ENCODE data around the gene SMG9. TPM values are rescaled to one million over a fixed set of nuclear protein-coding genes. Genes with fewer than 3 reads are reported as not detected.

Gene SMG9
- total RNA-seq, 2 donors from 2014 or later: 18.3 to 49.1 TPM

DNA sequence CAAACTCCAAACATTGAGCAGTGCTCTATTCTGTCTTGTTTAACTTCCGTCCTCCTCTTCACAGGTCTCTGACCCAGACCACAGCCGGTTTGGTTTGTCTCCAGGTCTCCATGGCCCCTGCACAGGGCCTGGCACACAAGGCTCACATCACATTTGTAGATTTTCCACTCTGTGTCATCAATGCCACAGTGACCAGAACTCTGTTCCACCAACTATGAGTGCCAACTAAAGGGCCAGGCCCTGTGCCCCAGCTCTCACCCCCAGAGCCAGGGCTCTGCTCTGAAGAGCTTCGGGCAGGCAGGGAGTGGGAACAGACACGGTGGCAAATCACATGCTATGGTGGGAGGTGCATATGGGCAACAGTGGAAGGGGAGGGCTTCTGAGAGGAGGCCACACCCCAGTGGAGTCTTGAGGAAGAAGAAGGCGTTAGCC is 16.0 kb downstream of the SMG9 start:
- ATAC-seq (ENCODE audit: insufficient number of reproducible peaks, low FRiP score, low read depth) (no peak), DNase-seq (ENCODE audit: low spot score) (no peak)
- no peaks in the 10 kb centered on the region for H3K9me3 ChIP-seq
- no peak overlapping the region for H3K27ac ChIP-seq
- peaks cover 63% of the 10 kb centered on the region for H3K36me3 ChIP-seq
- no peak overlapping the region for H3K4me3 ChIP-seq
- no peaks in the 10 kb centered on the region for H3K4me1 ChIP-seq (ENCODE audit: control insufficient read depth in 1 of 2, low read depth in 2 of 2)
- TF ChIP-seq, protein P1, sequence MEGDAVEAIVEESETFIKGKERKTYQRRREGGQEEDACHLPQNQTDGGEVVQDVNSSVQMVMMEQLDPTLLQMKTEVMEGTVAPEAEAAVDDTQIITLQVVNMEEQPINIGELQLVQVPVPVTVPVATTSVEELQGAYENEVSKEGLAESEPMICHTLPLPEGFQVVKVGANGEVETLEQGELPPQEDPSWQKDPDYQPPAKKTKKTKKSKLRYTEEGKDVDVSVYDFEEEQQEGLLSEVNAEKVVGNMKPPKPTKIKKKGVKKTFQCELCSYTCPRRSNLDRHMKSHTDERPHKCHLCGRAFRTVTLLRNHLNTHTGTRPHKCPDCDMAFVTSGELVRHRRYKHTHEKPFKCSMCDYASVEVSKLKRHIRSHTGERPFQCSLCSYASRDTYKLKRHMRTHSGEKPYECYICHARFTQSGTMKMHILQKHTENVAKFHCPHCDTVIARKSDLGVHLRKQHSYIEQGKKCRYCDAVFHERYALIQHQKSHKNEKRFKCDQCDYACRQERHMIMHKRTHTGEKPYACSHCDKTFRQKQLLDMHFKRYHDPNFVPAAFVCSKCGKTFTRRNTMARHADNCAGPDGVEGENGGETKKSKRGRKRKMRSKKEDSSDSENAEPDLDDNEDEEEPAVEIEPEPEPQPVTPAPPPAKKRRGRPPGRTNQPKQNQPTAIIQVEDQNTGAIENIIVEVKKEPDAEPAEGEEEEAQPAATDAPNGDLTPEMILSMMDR (IDR thresholded peaks at IDR 0.05): no peak
- no peaks in the 10 kb centered on the region for H3K27me3 ChIP-seq (replicated peaks; ENCODE audit: insufficient read depth)

DNA sequence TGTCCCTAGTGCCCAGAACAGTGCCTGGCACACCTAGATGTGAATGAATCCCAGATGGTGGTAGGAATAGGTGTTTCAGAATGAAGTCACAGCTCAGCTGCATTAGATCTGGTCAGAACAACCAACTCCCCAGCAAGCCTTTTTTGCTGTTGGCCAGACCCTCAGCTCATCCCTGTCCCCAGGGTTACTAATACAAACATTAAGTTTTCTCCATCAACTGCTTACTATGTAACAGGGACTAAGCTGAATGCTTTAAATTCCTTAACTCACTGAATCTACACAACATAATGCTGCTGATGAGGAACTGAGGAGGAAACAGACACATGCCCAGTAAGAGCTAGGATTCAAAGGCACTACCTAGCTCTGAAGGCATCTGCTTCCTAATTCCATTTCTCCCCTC is 18.8 kb downstream of the SMG9 start:
- TF ChIP-seq, protein P1 (IDR thresholded peaks at IDR 0.05): no peak
- peaks cover 77% of the 10 kb centered on the region for H3K36me3 ChIP-seq
- H3K9me3 ChIP-seq: no peaks in the 10 kb centered on the region
- no peaks in the 10 kb centered on the region for H3K4me1 ChIP-seq (ENCODE audit: control insufficient read depth in 1 of 2, low read depth in 2 of 2)
- DNase-seq (ENCODE audit: low spot score): no peak
- no peak for ATAC-seq (ENCODE audit: insufficient number of reproducible peaks, low FRiP score, low read depth)
- no peak overlapping the region for H3K27ac ChIP-seq
- H3K27me3 ChIP-seq (replicated peaks; ENCODE audit: insufficient read depth): no peaks in the 10 kb centered on the region
- no peak overlapping the region for H3K4me3 ChIP-seq

DNA sequence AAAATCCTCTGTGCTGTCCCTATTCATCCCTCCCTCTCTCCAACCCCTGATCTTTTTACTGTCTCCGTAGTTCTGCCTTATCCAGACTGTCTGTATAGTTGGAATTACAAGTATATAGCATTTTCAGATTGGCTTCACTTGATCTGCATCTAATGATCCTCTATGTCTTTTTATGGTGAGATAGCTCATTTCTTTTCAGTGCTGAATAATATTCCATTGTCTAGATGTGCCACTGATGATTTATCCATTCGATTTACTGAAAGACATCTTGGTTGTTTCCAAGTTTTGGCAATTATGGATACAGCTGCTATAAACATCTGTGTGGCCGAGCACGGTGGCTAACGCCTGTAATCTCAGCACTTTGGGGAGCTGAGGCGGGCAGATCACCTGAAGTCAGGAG is 19.7 kb downstream of the SMG9 start:
- H3K27ac ChIP-seq: no peak overlapping the region
- DNase-seq (ENCODE audit: low spot score) (no peak), ATAC-seq (ENCODE audit: insufficient number of reproducible peaks, low FRiP score, low read depth) (no peak)
- TF ChIP-seq, protein P1 (IDR thresholded peaks at IDR 0.05): no peak
- no peaks in the 10 kb centered on the region for H3K4me1 ChIP-seq (ENCODE audit: control insufficient read depth in 1 of 2, low read depth in 2 of 2)
- H3K27me3 ChIP-seq (replicated peaks; ENCODE audit: insufficient read depth): no peaks in the 10 kb centered on the region
- no peak overlapping the region for H3K4me3 ChIP-seq
- H3K36me3 ChIP-seq: peaks cover 71% of the 10 kb centered on the region
- no peaks in the 10 kb centered on the region for H3K9me3 ChIP-seq

DNA sequence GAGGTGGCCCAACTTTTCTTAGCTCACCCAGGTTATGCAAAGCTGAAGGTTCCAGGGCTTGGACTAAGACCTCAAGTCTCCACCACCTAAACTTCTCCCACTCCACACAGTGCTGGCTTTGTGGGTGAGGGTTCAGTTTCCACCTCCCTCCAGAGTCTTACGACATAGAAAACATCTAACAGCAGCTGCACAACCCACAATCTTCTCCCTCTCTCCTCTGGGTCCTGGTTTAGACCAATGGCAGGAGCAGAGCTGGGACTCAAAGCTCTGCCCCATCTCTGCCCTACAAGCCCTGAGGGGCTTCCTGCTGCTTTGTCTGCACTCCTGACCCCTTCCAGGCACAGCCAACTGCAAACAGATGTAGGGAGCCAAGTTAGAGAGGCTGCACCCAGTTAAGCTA is 22.9 kb downstream of the SMG9 start:
- H3K27me3 ChIP-seq (replicated peaks; ENCODE audit: insufficient read depth): no peaks in the 10 kb centered on the region
- TF ChIP-seq, protein P1 (IDR thresholded peaks at IDR 0.05): no peak
- ATAC-seq (ENCODE audit: insufficient number of reproducible peaks, low FRiP score, low read depth) (no peak), DNase-seq (ENCODE audit: low spot score) (no peak)
- H3K9me3 ChIP-seq: no peaks in the 10 kb centered on the region
- H3K4me3 ChIP-seq: no peak overlapping the region
- H3K36me3 ChIP-seq: peaks cover 63% of the 10 kb centered on the region
- no peaks in the 10 kb centered on the region for H3K4me1 ChIP-seq (ENCODE audit: control insufficient read depth in 1 of 2, low read depth in 2 of 2)
- H3K27ac ChIP-seq: no peak overlapping the region

DNA sequence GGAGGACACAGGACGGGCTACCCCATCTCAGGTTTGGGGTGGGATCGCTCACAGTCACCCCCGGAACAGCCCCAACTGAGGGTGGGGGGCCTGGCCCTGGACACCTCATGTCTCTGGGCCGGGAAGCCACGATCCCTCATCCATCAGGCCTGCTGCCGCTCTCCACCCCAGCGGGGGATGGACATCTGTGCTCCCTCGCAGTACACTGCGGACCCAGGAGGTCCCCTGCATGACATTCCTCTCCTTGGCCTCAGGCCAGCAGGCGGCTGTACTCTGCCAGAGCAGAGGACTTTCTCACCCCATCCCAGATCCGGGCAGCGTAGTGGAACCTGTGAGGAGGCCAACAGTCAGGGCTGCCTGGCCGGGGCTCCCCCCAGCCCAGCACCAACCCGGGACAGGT is 23.4 kb downstream of the SMG9 start:
- no peak overlapping the region for H3K4me3 ChIP-seq
- H3K4me1 ChIP-seq (ENCODE audit: control insufficient read depth in 1 of 2, low read depth in 2 of 2): no peaks in the 10 kb centered on the region
- H3K27me3 ChIP-seq (replicated peaks; ENCODE audit: insufficient read depth): no peaks in the 10 kb centered on the region
- DNase-seq (ENCODE audit: low spot score) (no peak), ATAC-seq (ENCODE audit: insufficient number of reproducible peaks, low FRiP score, low read depth) (no peak)
- TF ChIP-seq, protein P1 (IDR thresholded peaks at IDR 0.05): no peak
- no peaks in the 10 kb centered on the region for H3K9me3 ChIP-seq
- H3K27ac ChIP-seq: no peak overlapping the region
- peaks cover 58% of the 10 kb centered on the region for H3K36me3 ChIP-seq
